Mucosa of descending colon (tissue), 3 donors: ENCODE results near the gene SEC14L3. TPM values are rescaled to one million over a fixed set of nuclear protein-coding genes. Genes with fewer than 3 reads are reported as not detected.

Experiments used
- ATAC-seq: fragments of 200-7000 bp; cut with Tn5 transposase; one replicate; pipeline ENCODE4 v1.9.1; 2020; ENCODE audit warnings: mild to moderate bottlenecking, moderate library complexity
- DNase-seq, 3 donors: peaks; one replicate each; pipeline ENCODE4 v3.0.0-alpha.2; 2020
- H3K36me3 ChIP-seq: fragments of 200-600 bp; one replicate; pipeline ENCODE4 v1.8.0; 2021; ENCODE audit warnings: low read depth, mild to moderate bottlenecking
- H3K4me1 ChIP-seq: fragments of 200-600 bp; one replicate; pipeline ENCODE4 v1.8.0; 2021; ENCODE audit warnings: low read depth, mild to moderate bottlenecking
- H3K4me3 ChIP-seq: fragments of 200-600 bp; one replicate; pipeline ENCODE4 v1.8.0; 2021; ENCODE audit warnings: mild to moderate bottlenecking
- H3K9me3 ChIP-seq: fragments of 200-600 bp; one replicate; pipeline ENCODE4 v1.8.0; 2021; ENCODE audit warnings: mild to moderate bottlenecking
- intact Hi-C, 2 donors: fragments of 100-400 bp; cut with DNase I in 1 of 2; cut with micrococcal nuclease in 1 of 2; formaldehyde crosslinking; loops; one replicate each; pipeline versions ENCODE4 v1.11.0 to v1.11.1; 2022; cut with DNase I, micrococcal nuclease
- total RNA-seq, 3 donors: library from RNA; stranded (reverse); fragmentation: NEBNext Ultra II Directional in 2 of 3; extraction: Animal tissue kit (Norgen Biotek cat#: 25700) in 2 of 3; gene quantifications; one replicate each; pipeline versions ENCODE4 v1.2.1 to v1.2.4, GENCODE V29; 2021 to 2023
- TF ChIP-seq, protein P1 (sequence below): fragments of 200-600 bp; IDR thresholded peaks from one replicate; pipeline ENCODE4 v1.8.0; 2022; ENCODE audit warnings: antibody characterized with exemption, mild to moderate bottlenecking
- donor health status: DM: no; HTN: no; CAD: no; lungs with moderate emphysema.
- donor health status: DM: no; HTN: no; CAD: no.
- donor health status: DM: no; HTN: yes; CAD: no.

Gene SEC14L3
- total RNA-seq, 3 donors from 2014 or later, result not detected

DNA sequence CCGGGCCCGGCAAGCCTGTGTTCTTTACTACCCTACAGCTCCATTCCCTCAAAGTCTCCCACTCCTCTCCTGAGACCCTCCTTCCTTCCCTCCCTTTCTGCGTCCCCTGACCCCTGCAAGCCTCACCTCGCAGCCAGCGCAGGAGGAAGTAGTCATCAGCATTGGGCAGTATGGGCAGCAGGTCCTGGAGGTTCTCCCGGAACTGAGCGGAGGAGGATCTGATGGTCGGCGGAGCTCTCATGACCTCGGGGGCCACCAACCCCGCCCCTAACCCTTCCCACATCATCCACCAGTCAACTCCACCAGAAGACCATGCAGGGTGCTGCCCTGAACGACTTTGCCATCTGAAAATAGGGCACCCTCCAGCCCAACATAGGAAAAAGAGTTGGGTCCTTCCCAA, 31.7 kb upstream of the SEC14L3 start:
- intact Hi-C loops, result no loop called here
- ATAC-seq (no peak), DNase-seq (peak in 1 of 3 donors; percentile 14)
- Histone ChIP-seq H3K36me3 (no peaks in the 10 kb centered on the region), H3K4me1 (no peaks in the 10 kb centered on the region), H3K4me3 (no peak overlapping the region), H3K9me3 (no peaks in the 10 kb centered on the region)
- TF ChIP-seq, protein P1, sequence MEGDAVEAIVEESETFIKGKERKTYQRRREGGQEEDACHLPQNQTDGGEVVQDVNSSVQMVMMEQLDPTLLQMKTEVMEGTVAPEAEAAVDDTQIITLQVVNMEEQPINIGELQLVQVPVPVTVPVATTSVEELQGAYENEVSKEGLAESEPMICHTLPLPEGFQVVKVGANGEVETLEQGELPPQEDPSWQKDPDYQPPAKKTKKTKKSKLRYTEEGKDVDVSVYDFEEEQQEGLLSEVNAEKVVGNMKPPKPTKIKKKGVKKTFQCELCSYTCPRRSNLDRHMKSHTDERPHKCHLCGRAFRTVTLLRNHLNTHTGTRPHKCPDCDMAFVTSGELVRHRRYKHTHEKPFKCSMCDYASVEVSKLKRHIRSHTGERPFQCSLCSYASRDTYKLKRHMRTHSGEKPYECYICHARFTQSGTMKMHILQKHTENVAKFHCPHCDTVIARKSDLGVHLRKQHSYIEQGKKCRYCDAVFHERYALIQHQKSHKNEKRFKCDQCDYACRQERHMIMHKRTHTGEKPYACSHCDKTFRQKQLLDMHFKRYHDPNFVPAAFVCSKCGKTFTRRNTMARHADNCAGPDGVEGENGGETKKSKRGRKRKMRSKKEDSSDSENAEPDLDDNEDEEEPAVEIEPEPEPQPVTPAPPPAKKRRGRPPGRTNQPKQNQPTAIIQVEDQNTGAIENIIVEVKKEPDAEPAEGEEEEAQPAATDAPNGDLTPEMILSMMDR, result no peak

DNA sequence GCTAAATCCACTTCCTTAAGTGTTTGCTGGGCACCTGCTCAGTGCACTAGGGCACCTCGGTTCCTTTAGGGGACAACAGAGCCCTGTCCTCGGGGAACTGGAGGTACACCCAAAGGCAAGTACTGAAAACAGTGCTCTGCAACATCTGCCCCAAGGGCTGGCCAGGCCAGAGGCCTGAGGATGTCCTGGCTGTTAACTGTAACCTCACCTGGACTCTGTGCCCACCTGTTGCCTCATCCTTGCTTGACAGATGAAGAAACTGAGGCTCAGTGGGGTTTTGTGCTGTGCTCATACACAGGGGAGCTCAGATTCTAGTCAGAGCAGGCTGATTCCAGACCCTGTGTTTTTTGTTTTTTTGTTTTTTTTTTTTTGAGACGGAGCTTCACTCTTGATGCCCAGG, 31.1 kb upstream of the SEC14L3 start:
- no peaks in the 10 kb centered on the region for H3K4me1 ChIP-seq
- H3K9me3 ChIP-seq, result no peaks in the 10 kb centered on the region
- no peaks in the 10 kb centered on the region for H3K36me3 ChIP-seq
- ATAC-seq (no peak), DNase-seq (peak in 1 of 3 donors; percentile 2)
- TF ChIP-seq, protein P1, result no peak
- no peak overlapping the region for H3K4me3 ChIP-seq
- intact Hi-C loops, result no loop called here

DNA sequence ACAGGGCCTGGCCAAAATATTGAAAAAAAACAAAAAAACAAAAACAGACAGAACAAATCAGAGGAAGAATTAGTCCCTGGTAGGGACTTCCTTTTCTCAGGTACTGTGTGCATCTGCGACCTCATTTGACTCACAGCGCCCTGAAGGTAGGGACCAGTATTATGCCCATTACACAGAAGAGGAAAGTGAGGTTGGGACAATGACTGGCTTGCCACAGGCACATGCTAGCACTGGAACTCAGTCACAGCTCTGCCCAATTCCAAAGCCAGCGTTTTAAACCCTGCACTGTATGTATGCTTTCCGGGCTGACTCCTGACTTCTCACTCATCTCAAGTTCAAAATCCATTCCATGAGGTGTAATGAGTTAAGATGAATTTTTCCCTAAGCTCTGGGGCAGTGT, 30.3 kb upstream of the SEC14L3 start:
- Histone ChIP-seq H3K9me3 (no peaks in the 10 kb centered on the region), H3K4me1 (no peaks in the 10 kb centered on the region), H3K36me3 (no peaks in the 10 kb centered on the region), H3K4me3 (no peak overlapping the region)
- intact Hi-C loops, result no loop called here
- TF ChIP-seq, protein P1, result no peak
- no peak for ATAC-seq
- DNase-seq, result no peak

DNA sequence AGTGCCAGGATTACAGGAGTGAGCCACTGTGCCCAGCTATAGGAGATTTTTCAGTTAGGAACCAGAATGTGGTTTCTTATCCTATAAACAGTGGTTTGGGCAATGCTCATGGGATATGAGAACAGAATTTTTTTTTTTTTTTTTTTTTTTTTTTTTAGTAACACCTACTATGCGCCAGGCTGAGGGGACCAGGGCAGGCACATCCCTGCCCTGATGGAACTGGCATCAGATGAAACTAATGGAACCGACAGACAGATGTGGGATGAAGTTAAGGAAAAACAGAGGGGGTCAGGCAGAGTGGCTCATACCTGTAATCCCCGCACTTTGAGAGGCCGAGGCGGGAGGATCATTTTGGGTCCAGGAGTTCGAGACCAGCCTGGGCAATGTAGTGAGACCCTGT, 28.8 kb upstream of the SEC14L3 start:
- ATAC-seq, result no peak
- H3K4me1 ChIP-seq, result no peaks in the 10 kb centered on the region
- no peak overlapping the region for H3K4me3 ChIP-seq
- no peaks in the 10 kb centered on the region for H3K9me3 ChIP-seq
- no peaks in the 10 kb centered on the region for H3K36me3 ChIP-seq
- peak in 1 of 3 donors; percentile 2 for DNase-seq
- TF ChIP-seq, protein P1, result no peak
- intact Hi-C loops, result no loop called here

DNA sequence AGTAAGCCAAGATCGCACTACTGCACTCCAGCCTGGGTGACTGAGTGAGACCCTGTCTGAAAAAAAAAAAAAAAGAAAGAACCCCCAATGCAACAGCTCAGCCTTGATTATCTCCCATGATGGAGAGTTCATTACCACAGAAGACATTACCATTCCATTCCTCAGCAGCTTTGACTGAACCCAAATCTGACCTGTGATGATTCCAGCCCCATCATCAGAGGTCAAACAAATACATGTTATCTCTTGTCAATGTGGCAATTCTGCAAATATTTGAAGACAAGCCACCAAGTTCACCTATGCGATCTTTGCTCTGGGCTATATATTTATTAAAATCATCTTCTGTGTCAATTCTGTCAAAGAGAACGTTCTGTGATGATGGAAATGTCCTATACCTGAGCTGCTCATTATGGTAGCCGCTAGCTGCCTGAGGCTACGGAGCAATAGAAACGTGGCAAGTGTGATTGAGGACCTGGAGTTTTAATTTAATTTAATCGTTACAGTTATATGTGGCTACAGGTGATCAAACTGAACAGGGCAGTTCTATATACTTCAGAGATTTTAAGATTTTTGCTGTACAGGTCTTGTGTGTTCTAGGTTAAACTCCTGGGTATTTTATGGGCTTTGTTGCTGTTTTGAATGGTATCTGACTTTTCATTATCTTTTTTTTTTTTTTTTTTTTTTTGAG, 25.8 kb upstream of the SEC14L3 start:
- H3K36me3 ChIP-seq, result no peaks in the 10 kb centered on the region
- DNase-seq (no peak), ATAC-seq (no peak)
- TF ChIP-seq, protein P1, result no peak
- intact Hi-C loops, result no loop called here
- H3K9me3 ChIP-seq, result no peaks in the 10 kb centered on the region
- no peak overlapping the region for H3K4me3 ChIP-seq
- no peaks in the 10 kb centered on the region for H3K4me1 ChIP-seq
